GM03348 (cell line): Measurements from ENCODE around the gene UGT1A5.

ENCODE experiments used
- DNase-seq: peaks from one replicate; pipeline ENCODE4 v3.0.0; 2012; ENCODE audit warnings: low spot score

Gene UGT1A5

DNA sequence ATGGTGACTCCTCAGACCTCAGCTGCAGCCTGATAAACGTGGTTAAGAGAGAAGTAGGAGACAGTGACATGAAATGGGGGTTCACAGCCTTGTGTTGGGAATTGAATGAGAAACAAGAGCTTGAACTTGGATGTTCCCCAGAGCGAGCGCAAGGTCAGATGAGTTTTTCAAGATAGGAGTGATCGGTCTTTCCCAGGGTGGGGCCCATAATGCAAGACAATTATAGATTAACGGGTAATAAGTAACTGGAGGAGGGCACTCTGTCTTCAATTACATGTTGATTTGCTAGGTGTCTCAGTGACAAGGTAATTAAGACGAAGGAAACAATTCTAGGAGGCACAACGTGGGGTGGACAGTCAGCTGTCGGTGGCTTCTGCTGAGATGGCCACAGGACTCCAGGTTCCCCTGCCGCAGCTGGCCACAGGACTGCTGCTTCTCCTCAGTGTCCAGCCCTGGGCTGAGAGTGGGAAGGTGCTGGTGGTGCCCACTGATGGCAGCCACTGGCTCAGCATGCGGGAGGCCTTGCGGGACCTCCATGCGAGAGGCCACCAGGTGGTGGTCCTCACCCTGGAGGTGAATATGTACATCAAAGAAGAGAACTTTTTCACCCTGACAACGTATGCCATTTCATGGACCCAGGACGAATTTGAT, at the start of gene UGT1A5:
UGT1A5 (plus strand) TSS at position 297 of the 651 bp plus-strand sequence; CDS start at position 382, 85 bp downstream.
- no peak for DNase-seq

GRCh38 chr2:233663911-233664310, 48.8 kb upstream of the UGT1A5 start:
- no peak for DNase-seq

- DNase-seq: no peak
These were observed 44.0 kb upstream of the UGT1A5 start for GRCh38 chr2:233668605-233669260.

DNA sequence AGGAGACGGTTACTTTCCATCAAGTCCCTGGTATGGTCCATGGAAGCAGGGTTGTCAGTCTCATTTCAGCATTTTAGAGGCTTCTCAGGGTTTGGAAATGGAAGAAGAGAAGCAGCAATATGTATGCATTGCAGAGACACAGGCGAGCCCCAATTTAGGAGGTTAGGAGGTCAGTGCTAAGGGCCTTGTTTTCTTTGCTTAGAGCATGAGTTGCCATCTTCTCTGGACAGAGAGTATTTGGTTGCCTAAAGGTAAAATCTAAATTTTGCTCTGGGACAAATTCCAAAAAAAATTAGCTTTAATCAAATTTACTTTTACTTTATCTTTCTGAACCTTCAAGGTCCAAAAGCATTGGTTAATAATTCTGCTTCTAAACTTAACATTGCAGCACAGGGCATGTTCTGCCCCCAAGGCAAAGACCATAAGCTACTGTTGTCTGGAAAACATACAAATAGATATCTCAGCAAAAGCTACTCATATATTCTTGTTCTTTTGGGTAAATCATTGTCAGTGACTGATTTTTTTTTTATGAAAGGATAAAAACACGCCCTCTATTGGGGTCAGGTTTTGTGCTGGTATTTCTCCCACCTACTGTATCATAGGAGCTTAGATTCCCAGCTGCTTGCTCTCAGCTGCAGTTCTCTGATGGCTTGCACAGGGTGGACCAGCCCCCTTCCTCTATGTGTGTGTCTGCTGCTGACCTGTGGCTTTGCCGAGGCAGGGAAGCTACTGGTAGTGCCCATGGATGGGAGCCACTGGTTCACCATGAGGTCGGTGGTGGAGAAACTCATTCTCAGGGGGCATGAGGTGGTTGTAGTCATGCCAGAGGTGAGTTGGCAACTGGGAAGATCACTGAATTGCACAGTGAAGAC, 41.2 kb upstream of the UGT1A5 start, which contains the start of gene UGT1A9:
UGT1A9 (plus strand) TSS at position 609 of the 872 bp plus-strand sequence; CDS start at position 646, 37 bp downstream.
- DNase-seq: no peak

DNA sequence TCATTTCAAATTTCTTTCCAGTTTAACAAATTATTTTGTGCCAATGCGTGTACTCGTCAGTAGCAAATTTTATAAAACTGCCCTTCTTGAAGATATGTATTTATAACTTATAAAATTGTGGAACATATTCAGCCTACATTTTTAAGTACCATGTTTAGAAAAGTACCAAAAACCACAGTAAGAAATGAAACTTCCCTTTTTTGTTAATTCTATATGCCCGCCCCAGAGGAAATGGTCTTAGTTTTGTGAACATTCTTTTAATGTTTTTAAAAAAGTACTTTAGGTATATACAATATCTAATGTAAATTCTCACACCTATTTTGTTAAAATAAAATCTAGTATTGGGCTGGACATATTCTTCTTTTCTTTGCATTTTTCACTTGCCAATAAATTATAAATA, 39.8 kb upstream of the UGT1A5 start:
- DNase-seq: no peak

GRCh38 chr2:233673896-233674295, 38.8 kb upstream of the UGT1A5 start:
- DNase-seq: no peak

GRCh38 chr2:233674314-233674713, 38.4 kb upstream of the UGT1A5 start:
- no peak for DNase-seq

- no peak for DNase-seq
These were observed 37.7 kb upstream of the UGT1A5 start for GRCh38 chr2:233674995-233675394.

- no peak for DNase-seq
These were observed 36.7 kb upstream of the UGT1A5 start for GRCh38 chr2:233676046-233676445.

DNA sequence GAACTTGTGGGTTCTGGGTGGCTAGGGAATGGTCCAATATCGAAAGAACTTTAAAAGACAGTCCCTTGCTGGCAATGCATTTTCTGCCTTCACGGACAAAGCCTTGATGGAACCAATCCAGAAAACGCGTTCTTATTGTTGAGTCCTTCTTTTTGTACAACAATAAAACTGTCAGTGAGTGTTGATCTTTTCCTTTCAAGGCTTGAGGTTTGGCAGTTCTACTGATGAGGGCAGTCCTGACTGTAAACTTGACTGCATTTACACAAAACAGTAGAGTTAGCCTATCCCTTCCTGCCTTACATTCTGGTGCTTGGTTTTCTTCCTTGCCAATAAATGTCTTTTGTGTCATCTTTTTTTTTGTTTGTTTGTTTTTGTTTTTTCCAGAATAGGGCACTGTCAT, 33.5 kb upstream of the UGT1A5 start:
- DNase-seq: no peak

DNA sequence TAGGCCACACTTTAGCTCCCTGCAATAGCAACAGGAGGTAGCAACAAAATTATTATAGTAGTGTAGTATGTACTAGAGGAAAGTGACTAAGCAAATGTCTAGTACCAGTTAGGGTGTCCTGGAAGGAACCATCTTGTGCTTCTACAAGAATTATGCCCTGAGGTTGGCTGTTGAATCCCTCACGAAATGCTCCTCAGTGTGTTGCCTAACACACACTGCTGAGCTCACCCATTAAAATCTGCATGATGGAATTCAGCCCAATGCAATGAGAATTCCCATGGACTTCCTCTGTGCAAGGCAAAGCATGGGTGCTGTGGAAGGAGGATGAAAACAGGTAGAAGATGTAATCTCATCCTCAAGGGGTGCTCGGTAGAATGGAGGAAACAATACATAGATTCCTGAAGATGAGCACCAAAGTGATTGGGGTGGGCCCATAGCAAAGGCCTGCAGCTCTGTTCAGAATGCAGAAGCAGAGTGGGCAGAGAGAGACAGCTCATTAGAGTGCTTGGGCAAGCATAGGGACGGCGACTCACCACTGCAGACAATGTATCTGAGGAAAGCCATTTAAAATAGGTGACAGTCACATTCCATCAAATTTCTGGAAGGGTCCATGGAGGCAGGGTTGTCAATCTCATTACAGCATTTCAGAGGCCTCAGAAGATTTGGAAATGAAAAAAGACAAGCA, 32.2 kb upstream of the UGT1A5 start:
- DNase-seq: no peak

GRCh38 chr2:233681521-233682099, 31.1 kb upstream of the UGT1A5 start, which contains the start of gene UGT1A7:
Gene UGT1A7 (plus strand): TSS chr2:233681901. CDS start chr2:233681938, 37 bp downstream.
- DNase-seq: no peak

DNA sequence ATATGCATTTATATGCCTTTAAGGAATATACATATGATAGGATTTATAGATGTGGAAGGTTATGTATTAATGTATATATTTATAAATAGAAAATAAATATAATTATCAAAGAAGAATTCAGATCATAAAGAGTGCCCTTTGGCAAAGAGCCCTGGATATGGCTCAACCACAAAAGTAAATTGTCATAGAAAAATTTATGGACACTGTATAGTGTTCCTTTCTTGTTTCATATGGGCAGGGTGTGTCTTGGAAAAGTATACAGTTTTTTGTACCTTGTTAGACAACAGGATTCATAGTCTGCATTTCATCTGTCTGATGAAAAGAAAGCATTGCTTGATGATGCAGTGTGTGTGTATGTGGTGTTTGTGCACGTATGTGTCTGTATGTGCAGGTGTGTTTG, 28.1 kb upstream of the UGT1A5 start:
- DNase-seq: no peak

- DNase-seq: no peak
These were observed 25.8 kb upstream of the UGT1A5 start for GRCh38 chr2:233686928-233687327.

DNA sequence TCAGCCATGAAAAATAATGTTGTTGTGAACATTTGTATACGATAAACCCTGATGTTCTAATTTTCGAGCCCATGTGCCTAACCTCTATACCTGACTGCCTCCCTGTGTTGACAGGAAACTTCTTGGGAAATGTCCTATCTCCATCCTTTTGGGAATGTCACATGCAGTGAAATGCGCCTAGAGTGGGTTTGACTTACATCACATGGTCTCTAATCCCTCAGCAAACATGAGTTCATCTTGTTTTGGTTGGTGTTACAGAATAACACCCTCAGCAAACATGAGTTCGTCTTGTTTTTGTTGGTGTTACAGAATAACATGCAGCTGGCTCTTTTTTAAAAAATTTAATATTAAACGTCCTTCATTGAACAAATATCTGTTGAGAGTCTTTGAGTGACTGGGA, 24.4 kb upstream of the UGT1A5 start:
- DNase-seq: no peak

- DNase-seq: no peak
These were observed 23.7 kb upstream of the UGT1A5 start for GRCh38 chr2:233689031-233689430.

GRCh38 chr2:233689501-233689900, 23.2 kb upstream of the UGT1A5 start:
- DNase-seq: no peak

DNA sequence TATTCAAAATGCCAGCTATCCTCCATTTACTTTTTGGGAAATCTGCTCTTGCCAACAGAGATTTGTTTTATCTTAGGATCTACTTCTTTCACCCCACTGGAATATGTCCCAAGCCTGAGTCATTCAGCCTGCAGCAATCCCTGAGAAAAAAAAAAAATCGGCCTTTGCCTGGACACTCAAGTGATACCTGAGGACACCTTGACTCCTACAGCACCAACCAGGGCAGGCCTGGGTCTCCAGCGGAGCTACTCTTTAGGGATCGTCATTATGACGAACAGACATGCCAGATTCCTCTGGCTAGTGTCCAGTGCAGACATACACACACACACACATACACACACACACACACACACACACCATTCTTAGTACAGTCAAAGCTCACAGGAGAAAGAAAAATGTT, 22.3 kb upstream of the UGT1A5 start:
- no peak for DNase-seq

DNA sequence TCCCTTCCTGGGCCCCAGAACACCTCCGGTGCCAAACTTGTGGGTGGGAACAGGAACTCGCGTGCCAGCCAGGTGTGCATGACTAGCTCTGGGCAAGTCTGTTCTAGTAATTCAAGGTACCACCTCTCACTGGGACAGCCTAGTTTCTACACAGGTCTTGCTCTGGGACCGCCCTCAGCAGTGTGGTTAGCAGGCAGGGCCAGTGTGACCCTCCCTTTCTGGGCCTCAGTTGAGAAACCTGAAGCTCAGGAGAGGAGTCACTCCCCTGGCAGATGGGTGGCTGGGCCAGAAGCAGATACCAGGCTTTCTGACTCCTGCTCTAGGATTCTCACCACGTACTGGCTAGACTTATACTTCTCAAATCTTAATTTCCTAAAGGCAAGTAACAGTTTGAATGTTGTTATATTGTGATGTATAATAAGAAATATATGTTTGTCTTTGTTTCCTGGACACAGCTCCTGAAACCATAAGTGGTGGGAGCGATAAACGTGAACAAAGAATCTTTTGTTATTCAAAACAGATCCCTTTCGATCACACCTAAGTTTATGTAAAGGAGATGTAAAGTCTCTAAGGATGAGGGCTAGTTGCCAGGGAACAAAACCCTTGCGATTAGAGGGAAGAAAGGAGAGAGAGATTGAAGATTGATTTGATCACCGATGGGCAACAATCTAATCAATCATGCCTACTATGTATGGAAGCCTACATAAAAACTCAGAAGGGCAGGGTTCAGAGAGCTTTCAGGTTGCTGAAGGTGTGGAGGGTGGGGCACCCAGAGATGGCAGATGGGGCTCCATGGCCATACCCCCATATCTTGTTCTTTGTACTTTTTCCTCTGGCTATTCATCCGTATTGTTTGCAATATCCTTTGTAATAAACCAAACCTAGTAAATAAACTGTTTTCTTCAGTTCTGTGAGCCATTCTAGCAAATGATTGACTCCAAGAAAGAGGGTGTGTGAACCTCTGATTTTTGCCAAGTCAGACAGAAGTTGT, 21.0 kb upstream of the UGT1A5 start:
- no peak for DNase-seq

- DNase-seq: no peak
These were observed 20.1 kb upstream of the UGT1A5 start, which contains the start of gene UGT1A6 for GRCh38 chr2:233692648-233693047. Gene UGT1A6 (plus strand): TSS chr2:233692890. CDS start chr2:233693005, 115 bp downstream.
